HUDEP-2 (cell line): Measurements from ENCODE around the gene C1orf159.
"Not testable (repeated sequence)": the region's sequence is repeated elsewhere in the genome, so short reads cannot be mapped to it uniquely, and the experiment has no call there.

Experiments
- DNase-seq, 76 experiments: peaks; one replicate each; lab custom pipeline; 2025; ENCODE audit not compliant: unreplicated experiment in 76 of 76; lab: John Stamatoyannopoulos, UW

The C1orf159 gene

DNA sequence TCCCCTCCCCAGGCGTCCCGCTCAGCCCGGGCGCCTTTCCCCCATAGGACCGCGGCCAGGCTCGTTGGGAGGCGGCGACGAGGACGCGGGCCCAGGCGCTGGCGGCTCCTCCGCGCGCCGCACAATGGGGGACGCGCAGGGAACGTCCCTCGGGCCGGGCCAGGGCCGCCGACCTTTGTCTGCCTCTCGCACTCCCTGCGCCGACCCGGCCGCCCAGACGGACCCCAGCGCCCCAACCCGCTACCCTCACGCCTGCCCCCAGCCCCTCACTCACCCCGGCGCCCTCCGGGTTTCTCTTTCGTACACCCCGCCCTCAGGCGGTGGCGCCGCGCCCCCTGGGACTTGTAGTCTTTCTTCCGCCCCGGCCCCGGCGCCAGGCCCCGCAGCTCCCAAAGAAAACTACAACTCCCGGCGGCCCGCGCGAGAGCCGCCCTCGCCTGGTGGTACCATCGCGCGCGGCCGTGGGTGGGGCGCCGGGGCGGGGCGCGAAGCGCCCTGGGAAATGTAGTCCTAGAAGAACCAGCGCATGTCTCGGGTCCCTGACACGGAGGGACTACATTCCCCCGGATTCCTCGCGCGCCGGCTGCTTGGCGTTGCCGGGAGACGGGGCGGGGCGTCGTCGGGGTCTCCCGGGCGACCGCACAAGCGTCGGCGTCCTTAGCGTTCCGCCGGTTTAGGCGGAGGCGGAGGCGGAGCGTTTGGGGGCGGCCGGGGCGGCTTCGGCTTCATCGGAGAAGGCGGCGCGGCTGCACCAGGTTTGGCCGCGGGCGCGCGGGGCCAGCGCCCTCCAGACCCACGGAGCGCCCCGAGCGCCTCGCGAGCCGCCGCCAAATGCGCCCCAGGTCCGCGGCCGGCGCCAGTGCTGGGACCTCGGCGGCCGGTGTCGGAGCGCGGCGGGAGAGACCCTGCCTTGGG is at the start of gene C1orf159:
Gene C1orf159, minus strand, starts transcription at position 304 of the 915 bp plus-strand sequence. CDS start 24,546 bp downstream, outside the sequence.
- DNase-seq = peak in 75 of 76 experiments; percentile 56 to 99 (median 97)

- no peak for DNase-seq
Measured at GRCh38 chr1:1165485-1165884, 49.6 kb upstream of the C1orf159 start.

- DNase-seq = no peak
Measured at GRCh38 chr1:1164701-1165451, 49.0 kb upstream of the C1orf159 start.

DNA sequence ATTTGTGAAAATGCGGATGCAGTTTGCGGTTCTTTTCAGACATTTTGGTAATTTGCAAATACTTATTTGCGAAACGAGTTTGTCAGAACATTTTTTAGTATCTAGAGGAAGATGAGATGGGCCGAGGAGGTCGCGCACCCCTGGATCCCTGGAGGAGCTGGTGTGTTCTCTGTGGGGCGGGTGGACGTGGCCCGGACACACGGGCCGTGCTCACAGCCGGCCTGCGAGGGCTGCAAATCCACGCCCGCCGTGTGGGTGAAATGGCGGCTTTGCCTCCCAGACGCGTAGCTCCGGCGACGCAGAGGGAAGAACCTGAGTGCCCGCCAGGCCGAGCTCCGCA is 48.4 kb upstream of the C1orf159 start:
- no peak for DNase-seq

- no peak for DNase-seq
Measured at GRCh38 chr1:1163538-1164070, 47.7 kb upstream of the C1orf159 start.

- no peak for DNase-seq
Measured at GRCh38 chr1:1162597-1163537, 47.0 kb upstream of the C1orf159 start.

DNA sequence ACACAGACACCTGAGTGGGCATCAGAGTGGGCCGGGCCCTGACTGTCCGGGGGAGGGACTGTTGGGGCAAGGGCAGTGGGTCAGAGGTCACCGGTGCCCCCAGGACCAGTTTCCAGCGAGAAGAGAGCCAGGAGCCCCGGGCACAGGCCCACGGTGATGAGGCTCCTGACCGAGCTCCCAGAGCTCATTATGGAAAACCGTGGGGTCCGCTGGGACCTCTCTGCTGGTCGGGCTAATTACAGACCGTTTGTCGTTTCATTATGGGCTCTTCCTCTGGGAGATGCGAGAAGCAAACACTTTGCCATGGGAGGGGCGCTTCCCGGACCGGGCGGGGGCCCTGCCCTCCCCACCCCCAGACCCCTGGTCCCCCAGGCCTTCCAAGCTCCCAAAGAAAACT is 45.8 kb upstream of the C1orf159 start:
- DNase-seq = no peak

GRCh38 chr1:1161078-1161682 is 45.3 kb upstream of the C1orf159 start:
- no peak for DNase-seq

DNA sequence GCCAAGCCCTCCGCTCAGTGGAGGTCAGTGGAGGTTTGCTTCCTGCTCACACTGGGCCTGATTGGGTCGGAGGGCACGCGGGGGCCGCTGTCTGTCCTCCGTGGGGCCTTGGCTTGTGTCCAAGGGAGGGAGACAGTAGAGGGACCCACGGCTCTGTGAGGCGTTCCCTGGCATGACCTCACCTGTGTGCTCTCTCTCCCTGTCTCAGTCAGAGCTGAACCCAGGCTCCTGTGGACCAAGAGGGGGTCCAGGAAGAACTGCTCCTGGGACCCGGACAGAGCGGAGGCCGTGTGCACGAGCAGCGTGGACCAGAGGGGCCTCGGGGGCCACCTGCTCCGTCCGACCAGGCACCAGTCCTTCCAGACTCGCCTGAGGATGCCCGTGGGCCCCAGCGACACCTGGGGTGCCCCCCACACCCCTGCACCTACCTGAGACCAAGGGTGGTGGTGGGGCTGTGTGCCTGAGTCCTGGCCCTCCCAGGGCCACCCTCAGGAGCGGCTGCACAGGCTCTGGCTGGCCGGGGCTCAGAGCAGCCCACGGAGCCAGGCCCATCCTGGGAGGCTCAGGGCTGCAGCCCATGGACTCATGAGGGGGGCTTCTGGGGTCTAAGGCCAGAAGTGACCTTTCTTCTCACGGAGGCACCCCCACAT is 44.5 kb upstream of the C1orf159 start:
- no peak for DNase-seq

DNA sequence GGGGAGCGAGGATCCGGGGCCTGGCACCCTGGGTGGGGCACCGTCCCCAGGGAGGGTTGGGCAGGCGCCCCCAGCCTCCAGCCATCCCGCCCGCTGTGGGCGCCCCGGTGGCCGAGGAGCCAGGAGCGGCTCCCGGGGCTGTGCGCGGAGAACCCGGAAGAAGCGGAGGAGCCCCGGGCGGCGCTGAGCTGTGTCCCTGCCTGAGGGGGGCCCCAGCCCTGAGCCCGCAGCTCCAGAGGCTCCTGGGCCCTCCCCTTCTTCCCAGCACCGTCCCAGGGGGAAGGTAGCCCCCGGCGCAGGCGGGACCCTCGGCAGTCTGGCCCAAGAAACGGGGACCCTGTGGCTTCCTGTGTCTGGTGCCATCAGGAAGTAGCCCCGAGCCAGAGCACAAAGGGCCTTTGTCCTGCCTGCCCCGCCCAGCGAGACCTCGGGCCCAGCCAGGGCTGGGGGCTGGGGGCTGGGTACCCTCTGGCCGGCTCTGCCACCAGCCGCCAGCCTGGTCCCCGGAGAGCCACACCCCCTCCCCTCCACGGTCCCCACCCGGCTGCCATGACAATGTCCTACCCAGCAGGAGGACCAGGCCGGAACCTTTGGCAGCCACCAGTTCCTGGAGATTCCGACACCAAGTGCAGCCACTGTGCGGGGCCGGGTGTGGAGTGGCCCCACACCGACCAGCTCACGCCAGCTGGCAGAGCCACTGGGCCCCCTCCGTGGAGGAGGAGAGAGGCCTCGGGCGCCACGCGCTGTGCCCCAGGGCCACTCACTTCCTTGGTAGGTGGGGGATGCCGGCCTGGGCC is 42.2 kb upstream of the C1orf159 start:
- DNase-seq = peak in 1 of 76 experiments; percentile 6

DNA sequence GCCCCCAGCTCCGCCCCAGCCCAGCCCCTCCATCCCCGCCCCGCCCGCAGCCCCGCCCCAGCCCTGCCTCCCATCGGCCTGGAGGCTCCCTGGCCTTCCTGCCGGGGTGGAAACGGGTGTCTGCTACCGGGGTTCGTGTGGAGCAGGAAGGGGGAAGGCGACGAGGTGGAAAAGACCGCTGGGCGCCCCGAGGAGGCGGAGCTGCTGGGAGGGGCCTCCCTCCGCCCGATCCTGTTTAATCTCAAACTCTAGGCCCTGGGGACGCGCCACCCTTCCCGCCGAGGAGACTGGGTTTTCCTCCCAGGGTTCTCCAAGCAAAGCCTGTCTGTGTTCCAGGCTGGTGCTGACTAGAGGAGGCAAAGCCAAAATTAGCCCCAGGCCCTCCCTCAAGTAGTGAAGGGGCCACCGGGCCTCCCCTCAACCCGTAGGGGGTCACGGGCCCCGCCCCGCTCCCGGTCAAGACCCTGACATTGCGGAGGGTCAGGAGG is 41.6 kb upstream of the C1orf159 start:
- DNase-seq = peak in 42 of 76 experiments; percentile 6 to 60 (median 32)

- no peak for DNase-seq
Measured at GRCh38 chr1:1157033-1157365, 41.1 kb upstream of the C1orf159 start.

DNA sequence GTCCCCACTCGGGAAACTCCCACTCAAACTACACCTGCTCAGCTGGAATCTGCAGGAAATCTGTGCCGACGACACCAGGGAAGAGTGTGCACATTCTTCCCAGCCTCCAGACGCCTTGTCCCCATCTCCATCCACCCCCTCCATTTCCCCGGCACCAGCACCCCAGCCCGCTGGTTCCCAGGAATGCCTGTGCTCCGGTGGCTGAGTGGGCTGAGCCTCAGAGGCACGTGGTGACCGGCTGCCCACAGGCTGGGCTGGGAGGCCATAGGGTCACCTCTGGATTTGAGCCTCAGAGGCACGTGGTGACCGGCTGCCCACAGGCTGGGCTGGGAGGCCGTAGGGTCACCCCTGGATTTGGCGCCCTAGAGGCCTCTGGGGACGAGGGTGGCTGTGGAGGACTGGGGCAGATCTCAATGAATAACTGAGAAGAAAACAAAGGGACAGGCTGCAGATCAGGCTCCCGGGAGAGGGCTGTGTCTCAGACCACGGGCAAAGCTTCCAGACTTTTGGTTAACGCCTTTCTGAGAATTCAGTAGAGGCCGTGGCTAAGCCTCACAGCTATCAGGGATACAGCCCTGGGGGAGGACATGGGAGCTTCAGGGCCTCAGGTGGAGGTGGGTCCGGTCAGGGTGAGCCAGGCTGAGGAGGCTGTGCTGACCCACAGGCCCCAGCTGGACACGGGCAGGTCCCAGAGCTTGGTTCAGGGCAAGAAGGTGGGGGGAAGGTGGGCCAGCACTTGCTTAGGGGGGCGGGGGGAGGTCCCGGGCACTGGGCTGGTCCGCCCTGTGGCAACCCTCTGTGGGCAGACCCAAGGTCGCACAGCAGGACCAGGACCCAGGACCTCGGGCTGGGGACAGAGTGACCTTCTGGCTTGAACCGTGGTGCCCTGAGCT is 40.5 kb upstream of the C1orf159 start:
- peak in 1 of 76 experiments; percentile 2 for DNase-seq

- no peak for DNase-seq
Measured at GRCh38 chr1:1155258-1155657, 39.4 kb upstream of the C1orf159 start.

DNA sequence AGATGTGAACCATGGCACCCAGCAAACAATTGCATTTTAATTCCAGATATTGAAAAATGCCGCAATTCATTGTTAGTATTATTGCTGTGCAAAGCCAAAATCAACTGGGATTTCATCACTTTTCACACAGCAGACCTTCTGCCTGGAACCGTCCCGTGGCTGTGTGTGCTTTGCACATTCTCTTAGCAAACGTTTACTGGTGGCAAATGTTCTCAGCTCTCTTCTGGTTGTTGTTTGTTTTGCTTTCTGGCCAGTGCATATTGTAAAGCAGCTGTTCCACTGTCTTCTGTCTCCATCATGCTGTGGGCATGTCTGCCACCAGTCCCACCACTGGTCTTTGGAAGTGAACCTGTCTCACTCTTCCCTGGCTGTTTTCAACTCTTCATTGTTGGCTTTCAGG is 38.0 kb upstream of the C1orf159 start:
- DNase-seq = no peak

- DNase-seq = not testable (repeated sequence)
Measured at GRCh38 chr1:1153215-1153614, 37.3 kb upstream of the C1orf159 start.

GRCh38 chr1:1152431-1152830 is 36.5 kb upstream of the C1orf159 start:
- not testable (repeated sequence) for DNase-seq

- no peak for DNase-seq
Measured at GRCh38 chr1:1151306-1151705, 35.4 kb upstream of the C1orf159 start.
